ENCODE results near the gene TSPAN15. TPM values are rescaled to one million over a fixed set of nuclear protein-coding genes. Genes with fewer than 3 reads are reported as not detected.
A peak's percentile ranks its signal among the peaks of the same experiment; 100 is the strongest.
"Not testable (repeated sequence)": the region's sequence is repeated elsewhere in the genome, so short reads cannot be mapped to it uniquely, and the experiment has no call there.

TSPAN15 gene
- total RNA-seq, 1 donor from 2014 or later = 156 TPM

DNA sequence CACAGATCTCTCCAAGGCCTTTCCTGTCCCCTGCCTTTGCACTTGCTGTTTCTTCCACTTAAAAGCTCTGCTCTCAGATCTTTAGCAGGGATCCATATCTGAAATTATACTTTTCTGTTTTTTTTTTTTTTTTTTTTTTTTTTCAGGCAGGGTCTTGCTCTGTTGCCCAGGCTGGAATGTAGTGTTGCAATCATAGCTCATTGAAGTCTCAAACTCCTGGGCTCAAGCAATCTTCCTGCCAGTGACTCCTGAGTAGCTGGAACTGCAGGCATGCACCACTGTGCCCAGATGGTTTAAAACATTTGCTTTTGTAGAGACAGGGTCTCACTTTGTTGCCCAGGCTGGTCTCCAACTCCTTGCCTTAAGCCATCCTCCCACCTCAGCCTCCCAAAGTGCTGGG lies 5.0 kb upstream of the TSPAN15 start:
- DNase-seq (ENCODE audit: low spot score) = no peak

DNA sequence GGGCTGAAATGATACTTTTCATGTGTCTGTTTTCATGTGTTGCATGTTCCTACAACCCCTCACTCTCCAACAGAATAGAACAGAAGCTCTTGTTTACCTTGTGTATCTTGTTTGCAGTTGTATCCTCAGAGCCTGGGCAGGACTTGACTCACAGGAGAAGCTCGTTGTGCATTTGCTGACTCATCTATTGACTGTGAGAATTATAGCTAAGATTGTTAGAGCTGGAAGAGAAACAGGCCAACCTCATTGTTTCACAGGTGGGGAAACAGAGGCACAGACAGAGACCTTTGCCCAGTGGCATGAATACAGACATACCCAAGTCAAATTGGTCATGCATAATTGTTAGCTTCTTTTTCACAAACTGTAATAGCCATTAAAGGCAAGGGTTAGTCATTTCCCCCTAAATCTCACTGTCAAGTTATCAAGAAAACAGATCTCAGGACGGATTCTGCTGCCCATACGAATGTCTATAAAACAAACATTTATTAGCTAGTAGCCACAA lies 4.6 kb upstream of the TSPAN15 start:
- no peak for DNase-seq (ENCODE audit: low spot score)

DNA sequence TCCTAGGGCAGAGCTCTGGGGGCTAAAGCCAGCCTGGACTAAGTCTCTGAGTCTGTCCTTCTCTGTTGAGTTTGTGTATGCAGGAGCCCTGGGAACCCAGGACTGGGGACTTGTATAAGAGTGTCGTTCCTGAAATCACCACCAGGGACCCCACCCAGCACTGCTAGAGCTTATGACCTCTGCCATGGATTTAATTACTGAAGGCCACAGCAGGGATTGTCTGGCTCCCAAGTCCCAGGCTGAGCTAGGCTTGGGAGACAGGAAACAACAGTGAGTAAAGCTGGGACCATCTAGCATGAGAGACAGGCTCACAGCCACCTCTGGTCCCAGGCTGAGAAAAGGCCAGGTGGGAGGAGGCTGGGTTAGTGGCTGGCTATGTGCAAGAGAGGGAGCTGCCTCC lies 1.4 kb upstream of the TSPAN15 start:
- DNase-seq (ENCODE audit: low spot score) = peak; percentile 57

DNA sequence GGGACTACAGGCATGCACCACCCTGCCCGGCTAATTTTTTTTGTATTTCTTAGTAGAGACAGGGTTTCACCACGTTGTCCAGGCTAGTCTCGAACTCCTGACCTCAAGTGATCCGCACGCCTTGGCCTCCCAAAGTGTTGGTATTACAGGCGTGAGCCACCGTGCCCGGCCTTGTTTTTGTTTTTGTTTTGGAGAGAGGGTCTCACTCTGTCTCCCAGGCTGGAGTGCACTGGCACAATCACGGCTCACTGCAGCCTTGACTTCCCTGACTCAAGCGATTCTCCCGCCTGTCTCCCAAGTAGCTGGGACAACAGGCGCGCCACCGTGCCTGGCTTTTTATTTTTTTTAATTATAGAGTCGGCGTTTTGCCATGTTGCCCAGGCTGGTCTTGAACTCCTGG lies 870 bp upstream of the TSPAN15 start:
- not testable (repeated sequence) for DNase-seq (ENCODE audit: low spot score)

GRCh38 chr10:69451784-69452251 lies 553 bp downstream of the TSPAN15 start:
- DNase-seq (ENCODE audit: low spot score) = peak; percentile 63

DNA sequence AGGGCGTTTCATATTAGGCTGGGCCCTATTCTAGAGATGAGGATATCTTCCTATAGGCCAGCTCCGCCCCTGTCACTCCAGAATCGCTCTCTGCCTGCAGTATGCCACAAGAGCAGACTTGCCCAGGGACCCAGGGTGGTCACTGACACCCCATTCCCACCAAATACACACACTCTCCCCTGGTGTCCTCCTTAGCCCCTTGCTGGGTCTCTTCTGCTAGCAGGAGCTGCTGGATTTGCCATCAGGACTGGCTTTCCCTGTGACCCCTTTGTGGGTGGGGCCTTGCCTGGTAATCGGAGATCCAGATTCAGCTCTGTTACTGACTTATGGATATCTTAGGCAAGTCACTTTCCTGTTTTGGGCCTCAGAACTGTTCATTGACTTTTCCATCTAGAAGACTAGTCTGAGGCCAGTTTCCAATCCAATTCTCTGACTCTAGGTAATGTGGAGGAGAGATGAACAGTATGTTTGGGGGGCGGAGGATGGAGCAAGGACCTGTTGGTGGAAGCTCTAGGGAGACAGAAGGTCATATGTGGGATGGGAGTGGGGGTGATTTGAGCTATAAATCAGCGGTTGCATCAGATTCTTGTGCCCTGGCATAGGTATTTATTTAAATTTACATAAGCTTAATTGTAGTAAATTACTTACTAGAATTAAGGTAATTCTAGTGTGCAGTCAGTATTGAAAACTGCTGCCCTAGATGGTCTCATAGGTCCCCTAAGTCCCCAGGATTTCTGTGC lies 1.6 kb downstream of the TSPAN15 start:
- DNase-seq (ENCODE audit: low spot score) = no peak

DNA sequence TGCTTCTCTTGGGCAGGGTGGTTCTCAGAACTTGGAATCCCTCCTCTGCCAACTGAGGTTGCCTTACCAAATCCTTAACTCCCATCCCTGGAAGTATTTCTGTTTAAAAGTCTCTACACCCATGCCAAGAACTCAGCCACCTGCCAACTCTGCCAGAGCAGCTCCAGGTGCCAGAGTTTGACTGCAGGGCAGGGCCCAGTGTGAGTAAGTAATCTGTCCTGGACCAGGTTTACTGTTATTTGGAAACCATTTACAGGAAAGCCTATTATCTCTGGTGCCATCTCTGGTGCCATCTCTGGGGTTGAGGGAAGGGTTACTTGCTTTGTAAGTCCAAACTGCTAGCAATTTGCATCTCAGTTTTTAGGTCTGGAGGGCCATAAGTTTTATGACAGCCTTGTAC lies 2.5 kb downstream of the TSPAN15 start:
- DNase-seq (ENCODE audit: low spot score) = no peak

DNA sequence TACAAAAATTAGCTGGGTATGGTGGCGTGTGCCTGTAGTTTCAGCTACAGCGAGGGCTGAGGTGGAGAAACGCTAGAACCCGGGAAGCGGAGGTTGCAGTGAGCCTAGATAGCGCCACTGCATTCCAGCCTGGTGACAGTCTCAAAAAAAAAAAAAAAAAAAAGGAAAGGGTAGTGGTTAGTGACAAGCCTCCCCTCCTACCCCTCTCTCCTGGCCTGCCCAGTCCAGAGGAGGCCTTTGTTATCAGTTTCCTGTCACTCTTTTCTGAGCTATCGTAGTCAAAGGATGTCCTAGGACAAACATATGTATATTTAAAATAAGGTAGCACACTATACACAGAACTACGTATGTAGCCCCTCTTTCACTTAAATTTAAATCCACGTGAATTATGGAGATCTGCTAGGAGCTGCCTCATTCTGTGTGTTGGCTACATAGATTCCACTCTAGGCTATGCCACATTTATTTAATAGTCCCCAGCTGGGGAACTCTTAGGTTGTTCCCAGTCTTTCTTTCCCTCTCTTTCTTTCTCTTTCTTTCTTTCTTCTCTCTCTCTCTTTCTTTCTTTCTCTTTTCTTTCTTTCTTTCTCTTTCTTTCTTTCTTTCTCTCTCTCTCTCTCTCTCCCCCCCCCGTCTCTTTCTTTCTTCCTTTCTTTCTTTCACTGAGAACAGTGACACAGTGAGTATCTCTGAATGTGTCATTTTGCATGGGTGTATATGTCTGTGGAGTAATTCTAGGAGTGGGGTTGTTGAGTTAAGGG lies 3.9 kb downstream of the TSPAN15 start:
- no peak for DNase-seq (ENCODE audit: low spot score)

- no peak for DNase-seq (ENCODE audit: low spot score)
Measured at GRCh38 chr10:69456880-69457693, 5.8 kb downstream of the TSPAN15 start.

GRCh38 chr10:69457771-69458237 lies 6.5 kb downstream of the TSPAN15 start:
- no peak for DNase-seq (ENCODE audit: low spot score)

DNA sequence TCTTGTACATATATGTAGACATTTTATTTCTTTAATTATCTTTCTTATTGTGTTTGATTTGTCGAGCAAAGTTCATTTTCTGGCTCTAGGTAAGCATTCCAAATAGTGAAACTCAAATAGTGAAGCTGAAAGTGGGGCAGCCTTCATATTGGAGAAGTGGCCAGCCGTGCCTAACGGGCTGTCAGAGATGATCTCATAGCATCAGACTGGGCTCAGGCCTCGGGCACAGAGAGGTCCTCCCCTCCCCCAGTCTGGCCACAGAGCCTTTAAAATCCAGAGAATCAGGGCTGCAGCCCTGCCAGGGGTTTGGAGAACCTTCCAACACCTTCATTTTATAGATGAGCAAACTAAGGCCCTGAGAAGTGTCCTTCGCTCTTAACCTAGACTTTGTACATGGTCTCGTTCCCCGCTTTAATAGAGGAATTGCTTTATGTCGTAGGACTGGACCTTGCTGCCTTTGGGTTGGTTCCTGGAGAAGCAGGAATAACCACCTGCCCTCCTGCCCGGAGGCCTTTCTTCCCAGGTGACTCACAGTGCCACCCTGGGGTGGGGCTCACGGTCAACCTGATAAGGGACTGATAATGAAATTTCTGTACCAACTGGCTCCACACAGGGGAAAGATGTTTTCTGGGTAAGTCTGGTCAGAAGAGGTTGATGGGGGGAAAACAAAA lies 7.3 kb downstream of the TSPAN15 start:
- peak; percentile 81 for DNase-seq (ENCODE audit: low spot score)

DNA sequence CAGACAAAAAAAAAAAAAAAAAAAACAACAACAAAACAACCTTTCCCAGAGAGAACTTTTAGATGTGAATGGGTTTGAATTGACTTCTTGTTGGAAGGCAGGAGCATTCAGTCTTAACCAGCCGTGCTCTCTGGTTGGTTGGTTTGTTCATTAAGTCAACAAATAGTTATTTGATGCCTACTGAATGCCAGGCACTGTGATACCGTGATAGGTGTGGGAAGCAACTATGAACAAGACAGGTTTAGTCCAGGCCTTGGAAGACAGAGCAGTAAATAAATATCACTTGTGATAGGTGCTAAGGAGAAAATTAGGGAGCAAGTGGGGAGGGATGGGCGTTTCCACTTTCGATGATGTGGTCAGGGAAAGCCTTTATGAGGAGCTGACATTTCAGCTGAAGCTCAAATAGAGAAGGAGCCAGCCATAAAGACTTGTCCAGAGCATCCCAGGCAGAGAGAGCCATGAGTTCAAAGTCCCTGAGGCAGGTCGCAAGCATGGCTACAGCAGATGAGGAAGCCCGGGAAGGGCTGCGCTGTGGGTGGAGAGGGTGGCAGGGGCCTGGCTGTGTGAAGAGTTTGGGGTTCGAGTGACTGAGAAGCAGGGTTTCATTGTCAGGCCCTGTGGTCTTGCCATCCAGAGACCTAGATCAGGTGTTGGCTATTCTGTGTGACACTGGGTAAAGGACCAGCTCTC lies 8.0 kb downstream of the TSPAN15 start:
- DNase-seq (ENCODE audit: low spot score) = no peak

DNA sequence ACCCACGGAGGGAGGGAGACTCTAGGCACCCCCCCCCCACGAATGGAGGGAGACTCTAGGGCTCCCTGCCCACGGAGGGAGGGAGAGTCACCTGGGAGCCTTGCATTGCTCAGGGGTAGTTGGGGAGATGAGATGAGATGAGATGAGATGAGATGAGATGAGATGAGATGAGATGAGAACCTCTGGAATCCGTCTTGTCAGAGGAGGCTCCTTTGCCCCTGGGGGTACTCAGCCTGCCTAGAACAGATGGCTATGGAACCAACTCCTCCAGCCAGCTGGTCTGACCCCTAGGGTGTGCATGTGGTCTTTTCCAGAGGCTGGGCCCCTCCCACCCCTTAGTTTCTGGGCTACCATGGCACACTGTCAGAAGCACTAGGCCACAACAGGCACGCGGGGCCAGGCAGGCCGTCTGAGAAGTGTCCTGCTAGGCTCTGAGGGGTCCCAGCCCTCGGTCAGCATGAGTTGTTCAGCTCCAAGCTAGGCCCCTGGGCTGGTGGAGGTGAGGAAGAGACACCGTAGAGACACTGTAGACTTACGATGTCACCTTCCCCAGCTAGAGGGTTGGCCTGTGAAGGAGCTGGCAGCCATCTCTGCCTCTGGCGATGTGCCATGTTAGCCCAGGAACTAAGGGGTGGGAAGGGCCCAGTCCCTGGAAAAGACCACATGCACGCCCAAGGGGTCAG lies 8.8 kb downstream of the TSPAN15 start:
- no peak for DNase-seq (ENCODE audit: low spot score)

GRCh38 chr10:69460576-69461242 lies 9.4 kb downstream of the TSPAN15 start:
- no peak for DNase-seq (ENCODE audit: low spot score)

DNA sequence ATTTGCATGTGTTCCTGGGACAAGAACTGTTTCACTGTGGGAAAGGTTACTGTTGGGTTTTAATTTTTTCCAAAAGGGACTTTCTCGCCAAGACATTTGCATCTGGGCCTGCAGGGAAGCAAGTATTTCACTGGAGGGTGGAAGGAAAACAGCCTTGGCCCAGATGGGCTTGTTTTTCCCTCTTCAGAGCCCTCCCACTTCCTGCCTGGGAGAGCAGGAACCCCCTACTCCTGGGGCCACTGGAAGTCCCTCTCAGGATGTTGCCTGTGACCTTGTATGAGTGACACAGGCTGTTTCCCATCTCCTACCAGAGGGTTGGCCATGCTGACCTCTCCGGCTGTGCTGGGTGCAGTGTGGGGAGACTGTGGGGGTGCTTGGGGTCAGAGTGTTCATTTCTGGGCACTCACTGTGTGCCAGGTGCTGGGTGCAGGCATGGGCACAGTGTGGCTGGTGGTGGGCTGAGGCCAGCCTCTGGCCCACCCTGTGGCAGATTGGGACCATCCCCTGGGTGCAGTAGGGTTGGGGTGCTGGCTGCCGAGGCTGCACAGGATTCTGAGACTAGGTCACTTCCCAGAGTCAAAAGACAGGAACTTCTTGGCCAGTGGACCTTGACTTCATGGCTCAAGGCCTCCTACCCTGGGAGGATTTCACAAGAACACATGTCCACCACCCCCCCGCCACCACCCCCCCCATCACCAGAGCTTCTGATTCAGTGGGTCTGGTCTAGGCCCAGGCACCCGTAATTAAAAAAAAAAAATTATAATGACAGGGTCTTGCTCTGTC lies 10.2 kb downstream of the TSPAN15 start:
- no peak for DNase-seq (ENCODE audit: low spot score)

GRCh38 chr10:69463886-69464285 lies 12.6 kb downstream of the TSPAN15 start:
- DNase-seq (ENCODE audit: low spot score) = no peak

GRCh38 chr10:69464401-69464800 lies 13.1 kb downstream of the TSPAN15 start:
- no peak for DNase-seq (ENCODE audit: low spot score)

DNA sequence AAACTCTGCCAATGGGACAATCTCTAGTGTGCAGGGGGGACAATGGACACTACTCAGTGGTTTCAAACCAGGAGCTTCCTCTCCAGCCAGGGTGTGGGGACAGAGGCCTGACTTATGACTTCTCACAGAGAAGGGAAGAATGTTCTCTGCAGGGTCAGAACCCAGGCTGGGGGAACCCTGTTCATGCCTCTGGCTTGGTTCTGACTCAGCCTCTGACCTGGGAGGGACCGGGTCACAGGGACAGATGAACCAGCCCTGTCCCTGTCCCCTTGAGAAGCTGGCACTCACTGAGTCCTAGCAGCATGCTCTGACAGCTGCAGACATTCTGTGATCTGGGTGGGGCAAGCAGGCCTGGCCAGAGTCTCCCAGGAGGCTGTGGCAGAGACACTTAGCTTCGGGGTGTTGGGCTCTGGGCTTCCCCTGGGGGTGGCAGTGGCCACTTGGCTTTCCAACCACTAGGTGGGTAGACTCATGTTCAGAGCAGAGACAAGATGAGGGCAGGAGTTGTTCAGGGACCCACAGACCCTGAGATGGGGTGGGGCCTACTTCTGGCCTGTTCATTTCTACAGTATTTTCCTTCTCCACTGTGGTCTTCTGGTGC lies 13.6 kb downstream of the TSPAN15 start:
- DNase-seq (ENCODE audit: low spot score) = no peak
